ENCODE results near the gene CSH2. TPM values are rescaled to one million over a fixed set of nuclear protein-coding genes. Genes with fewer than 3 reads are reported as not detected.

The CSH2 gene
- total RNA-seq, 4 donors from 2014 or later = not detected

- DNase-seq = no peak
- H3K4me3 ChIP-seq = peak overlapping the region; percentile 1 to 95 (median 58)
- intact Hi-C loops (cut with DNase I) = no loop called here
- H3K9me3 ChIP-seq = no peaks in the 10 kb centered on the region
- H3K27me3 ChIP-seq = no peaks in the 10 kb centered on the region
- WGBS, 2 donors = 3 to 46% methylated on average over 4 to 5 of the region's 7 CpGs
- H3K36me3 ChIP-seq = peaks cover 14 to 39% (median 32%) of the 10 kb centered on the region in 3 donors
- peak overlapping the region; percentile 92 to 97 (median 94) for H3K27ac ChIP-seq
- no peak for TF ChIP-seq CTCF (IDR thresholded peaks at IDR 0.05)
- TF ChIP-seq POLR2A (IDR thresholded peaks at IDR 0.05) = peak in 1 of 4 donors; percentile 28
- peaks cover 44 to 86% (median 55%) of the 10 kb centered on the region in 3 donors for H3K4me1 ChIP-seq
These were observed 34.8 kb downstream of the CSH2 start for GRCh38 chr17:63838631-63839171.

- no peak for TF ChIP-seq CTCF (IDR thresholded peaks at IDR 0.05)
- TF ChIP-seq POLR2A (IDR thresholded peaks at IDR 0.05) = no peak
- H3K36me3 ChIP-seq = peaks cover 20 to 46% (median 38%) of the 10 kb centered on the region in 3 donors
- H3K9me3 ChIP-seq = no peaks in the 10 kb centered on the region
- peaks cover 43 to 82% (median 55%) of the 10 kb centered on the region in 3 donors for H3K4me1 ChIP-seq
- no peaks in the 10 kb centered on the region for H3K27me3 ChIP-seq
- no peak for DNase-seq
- peak overlapping the region in 3 of 4 donors; percentile 26 to 95 (median 90) for H3K4me3 ChIP-seq
- H3K27ac ChIP-seq = peak overlapping the region; percentile 92 to 97 (median 94)
- intact Hi-C loops (cut with DNase I) = no loop called here
- 43% methylated on average over 5 of the region's 5 CpGs; no CpG with 5 or more reads in 1 of the 2 donors for WGBS, 2 donors
These were observed 35.4 kb downstream of the CSH2 start for GRCh38 chr17:63837962-63838600.

- DNase-seq = no peak
- H3K36me3 ChIP-seq = peaks cover 26 to 52% (median 44%) of the 10 kb centered on the region in 3 donors
These were observed 36.0 kb downstream of the CSH2 start for GRCh38 chr17:63837480-63837879.

DNA sequence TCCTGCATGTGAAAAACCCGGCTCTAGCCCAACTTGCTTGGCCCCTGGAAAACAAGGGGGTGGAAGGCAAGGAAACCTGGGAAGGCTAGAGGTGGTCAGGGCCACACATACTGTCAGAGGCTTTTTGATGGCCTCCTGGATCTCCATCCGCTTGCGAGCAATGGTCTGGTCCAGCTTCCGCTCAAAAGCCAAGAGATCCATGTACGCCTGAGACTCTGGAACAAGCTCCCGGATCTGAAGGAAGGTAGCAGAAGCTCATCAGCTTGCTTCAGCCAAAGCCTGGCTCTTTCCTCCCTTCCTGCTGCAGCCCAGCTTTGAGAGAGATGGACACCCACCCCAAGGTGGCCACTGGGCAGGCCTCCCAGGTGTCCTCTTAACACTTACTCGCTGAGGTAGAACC is 36.7 kb downstream of the CSH2 start:
- H3K27ac ChIP-seq = peak overlapping the region; percentile 92 to 97 (median 94)
- no peaks in the 10 kb centered on the region for H3K27me3 ChIP-seq
- peaks cover 27 to 58% (median 51%) of the 10 kb centered on the region in 3 donors for H3K36me3 ChIP-seq
- H3K4me3 ChIP-seq = no peak overlapping the region
- TF ChIP-seq CTCF (IDR thresholded peaks at IDR 0.05) = no peak
- no peak for TF ChIP-seq POLR2A (IDR thresholded peaks at IDR 0.05)
- DNase-seq = no peak
- H3K9me3 ChIP-seq = no peaks in the 10 kb centered on the region
- peaks cover 43 to 82% (median 55%) of the 10 kb centered on the region in 3 donors for H3K4me1 ChIP-seq
- WGBS, 2 donors = 86 to 96% methylated on average over 5 to 7 of the region's 7 CpGs
- intact Hi-C loops (cut with DNase I) = no loop called here

More at GRCh38 chr17:63837480-63837879, 36.0 kb downstream of the CSH2 start:
- Histone ChIP-seq H3K27me3 (no peaks in the 10 kb centered on the region), H3K4me1 (peaks cover 43 to 82% (median 55%) of the 10 kb centered on the region in 3 donors), H3K27ac (peak overlapping the region; percentile 92 to 97 (median 94)), H3K9me3 (no peaks in the 10 kb centered on the region), H3K4me3 (peak overlapping the region in 1 of 4 donors; percentile 95)
- intact Hi-C loops (cut with DNase I) = no loop called here
- whole genome bisulfite sequencing, 2 donors = 74% methylated on average over 3 to 4 of the region's 12 CpGs
- TF ChIP-seq POLR2A (IDR thresholded peaks at IDR 0.05) (no peak), CTCF (IDR thresholded peaks at IDR 0.05) (no peak)

GRCh38 chr17:63835167-63835720 is 38.2 kb downstream of the CSH2 start:
- H3K27me3 ChIP-seq = no peaks in the 10 kb centered on the region
- peaks cover 38 to 74% (median 66%) of the 10 kb centered on the region in 3 donors for H3K36me3 ChIP-seq
- H3K27ac ChIP-seq = peak overlapping the region in 3 of 4 donors; percentile 7 to 51 (median 36)
- H3K9me3 ChIP-seq = no peaks in the 10 kb centered on the region
- TF ChIP-seq CTCF (IDR thresholded peaks at IDR 0.05) (no peak), POLR2A (IDR thresholded peaks at IDR 0.05) (no peak)
- no peak for DNase-seq
- 73 to 87% methylated on average over 3 to 8 of the region's 9 CpGs for WGBS, 2 donors
- no peak overlapping the region for H3K4me3 ChIP-seq
- intact Hi-C loops (cut with DNase I) = no loop called here
- peaks cover 35 to 81% (median 42%) of the 10 kb centered on the region in 3 donors for H3K4me1 ChIP-seq
